Subcutaneous adipose tissue (tissue), 4 donors: ENCODE data around the gene VPS13C. TPM values are rescaled to one million over a fixed set of nuclear protein-coding genes. Genes with fewer than 3 reads are reported as not detected.

Experiments used
- CTCF ChIP-seq: fragments of 450-650 bp; IDR thresholded peaks from one replicate; pipeline ENCODE4 v1.5.1; 2016; ENCODE audit warnings: low read depth, mild to moderate bottlenecking, control low read depth, antibody characterized with exemption, moderate library complexity
- total RNA-seq, 4 donors: library from RNA; depleted of rRNA; stranded (reverse); fragments of >200 nt; gene quantifications; one replicate each; pipeline ENCODE4 v1.1.0, GENCODE V29; 2016

Gene VPS13C
- total RNA-seq, 4 donors from 2014 or later = 113 to 141 (median 139) TPM

- no peak for TF ChIP-seq CTCF
These were observed 226.1 kb downstream of the VPS13C start for GRCh38 chr15:61834076-61834697.

GRCh38 chr15:61832223-61832622 lies 228.0 kb downstream of the VPS13C start:
- TF ChIP-seq CTCF = no peak

- no peak for TF ChIP-seq CTCF
These were observed 228.7 kb downstream of the VPS13C start for GRCh38 chr15:61831505-61831921.

DNA sequence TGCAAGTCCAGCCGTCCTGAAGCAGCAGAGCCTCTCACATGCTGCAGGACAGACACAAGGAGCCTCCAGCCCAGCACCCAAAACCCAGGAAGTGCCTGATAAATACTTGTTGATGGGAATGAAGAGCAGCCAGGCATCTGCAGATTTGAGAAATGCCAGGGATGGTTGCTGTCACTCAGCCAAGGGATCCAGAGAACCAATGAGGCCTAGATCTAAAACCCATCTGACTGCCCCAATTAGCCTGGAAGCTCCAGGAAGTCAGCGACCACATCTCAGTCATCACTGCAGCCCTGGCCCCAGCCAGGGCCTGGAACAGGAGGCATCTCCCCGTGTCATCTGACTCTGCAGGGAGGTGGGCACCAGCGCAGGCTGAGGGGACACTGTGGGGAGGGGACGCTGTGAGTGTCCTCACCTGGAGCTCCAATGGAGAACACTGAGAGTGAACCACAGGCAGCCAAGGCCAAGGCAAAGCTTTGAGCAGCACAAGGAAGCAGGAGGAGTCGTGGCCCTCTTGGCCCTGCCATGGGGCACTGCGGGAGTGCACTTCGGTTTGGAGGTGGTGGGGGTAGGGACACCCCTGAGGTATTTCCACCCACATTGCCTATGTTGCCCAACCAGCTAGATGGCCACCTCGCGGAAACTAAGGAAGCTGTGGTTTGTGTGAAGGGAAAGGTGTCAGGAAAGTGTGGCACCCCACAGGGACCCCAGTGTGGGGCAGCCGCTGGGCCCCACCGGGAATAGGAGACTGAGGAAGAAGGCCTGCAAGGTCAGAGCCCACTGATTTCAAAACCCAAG lies 229.5 kb downstream of the VPS13C start:
- no peak for TF ChIP-seq CTCF

DNA sequence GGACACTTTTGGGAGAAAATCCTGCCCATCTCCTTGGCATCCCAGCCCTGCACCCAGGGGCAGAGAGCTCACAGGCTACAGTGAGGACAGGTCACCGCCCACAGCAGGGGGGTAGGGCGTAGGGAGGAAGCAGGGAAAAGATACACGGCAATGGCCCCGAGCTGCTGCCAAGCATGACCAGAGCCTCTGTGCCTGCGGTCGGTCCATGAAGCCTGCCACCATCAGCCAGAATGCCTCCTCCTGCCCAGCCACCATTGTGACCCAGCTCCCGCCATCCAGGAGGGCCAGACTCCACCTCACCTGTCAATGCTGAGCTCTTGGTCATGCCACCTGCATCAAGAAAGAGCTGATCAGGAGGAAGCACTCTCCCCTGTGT lies 230.7 kb downstream of the VPS13C start:
- no peak for TF ChIP-seq CTCF

DNA sequence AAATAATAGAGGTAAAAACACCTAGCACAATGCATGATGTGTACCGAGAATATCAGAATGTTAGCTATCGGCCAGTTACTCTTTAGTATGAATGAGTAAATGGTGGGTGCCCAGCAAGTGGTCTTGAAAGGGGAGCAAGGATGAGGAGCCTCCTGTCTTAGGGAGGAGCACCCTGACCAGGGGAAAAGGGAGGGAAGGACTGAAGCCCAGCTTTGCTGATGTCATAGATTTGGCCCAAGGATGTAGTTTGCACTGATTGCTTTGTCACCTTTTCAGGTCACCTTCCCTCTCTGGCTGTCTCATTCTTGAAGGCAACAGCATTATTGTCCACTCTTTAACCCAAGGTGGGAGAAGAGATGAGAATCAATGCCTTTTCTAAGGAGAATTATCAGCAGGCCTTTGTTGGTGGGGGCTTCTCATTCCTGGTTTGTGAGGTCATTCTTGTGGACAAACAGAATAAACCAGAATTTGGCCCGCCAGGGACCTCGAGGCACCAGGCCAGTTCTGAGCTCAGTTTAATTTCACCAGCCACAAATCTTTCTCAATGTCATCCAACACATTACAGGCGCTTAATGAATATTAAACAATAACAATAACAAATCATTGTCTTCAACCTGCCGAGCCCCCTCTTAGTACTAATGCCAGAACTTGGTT lies 231.3 kb downstream of the VPS13C start:
- no peak for TF ChIP-seq CTCF

GRCh38 chr15:61828008-61828407 lies 232.2 kb downstream of the VPS13C start:
- no peak for TF ChIP-seq CTCF
